Measurements from ENCODE around the gene ABCA13. TPM values are rescaled to one million over a fixed set of nuclear protein-coding genes. Genes with fewer than 3 reads are reported as not detected.

ABCA13 gene
- total RNA-seq, 3 donors from 2014 or later: 0.08 TPM; not detected in 1

- Mint-ChIP-seq H3K4me3 (no peak overlapping the region), H3K27me3 (ENCODE audit: low read depth) (no peaks in the 10 kb centered on the region), H3K4me1 (ENCODE audit: low read depth) (no peaks in the 10 kb centered on the region), H3K36me3 (ENCODE audit: insufficient read depth) (no peaks in the 10 kb centered on the region), H3K9me3 (no peaks in the 10 kb centered on the region)
- ATAC-seq (no peak), DNase-seq (no peak)
Measured at GRCh38 chr7:48416327-48416908, 245.2 kb downstream of the ABCA13 start.

- Mint-ChIP-seq H3K27me3 (ENCODE audit: low read depth) (no peaks in the 10 kb centered on the region), H3K36me3 (ENCODE audit: insufficient read depth) (no peaks in the 10 kb centered on the region), H3K4me3 (no peak overlapping the region), H3K4me1 (ENCODE audit: low read depth) (no peaks in the 10 kb centered on the region), H3K9me3 (no peaks in the 10 kb centered on the region)
- ATAC-seq (no peak), DNase-seq (no peak)
Measured at GRCh38 chr7:48419401-48419800, 248.1 kb downstream of the ABCA13 start.

- Mint-ChIP-seq H3K27me3 (ENCODE audit: low read depth) (no peaks in the 10 kb centered on the region), H3K9me3 (no peaks in the 10 kb centered on the region), H3K4me3 (no peak overlapping the region), H3K36me3 (ENCODE audit: insufficient read depth) (no peaks in the 10 kb centered on the region), H3K4me1 (ENCODE audit: low read depth) (no peaks in the 10 kb centered on the region)
- DNase-seq: no peak
- no peak for ATAC-seq
Measured at GRCh38 chr7:48420206-48420605, 248.9 kb downstream of the ABCA13 start.

GRCh38 chr7:48421357-48421756, 250.1 kb downstream of the ABCA13 start:
- H3K4me1 Mint-ChIP-seq (ENCODE audit: low read depth): no peaks in the 10 kb centered on the region
- no peaks in the 10 kb centered on the region for H3K27me3 Mint-ChIP-seq (ENCODE audit: low read depth)
- H3K9me3 Mint-ChIP-seq: no peaks in the 10 kb centered on the region
- DNase-seq: no peak
- H3K36me3 Mint-ChIP-seq (ENCODE audit: insufficient read depth): no peaks in the 10 kb centered on the region
- no peak overlapping the region for H3K4me3 Mint-ChIP-seq
- no peak for ATAC-seq

GRCh38 chr7:48424731-48425130, 253.5 kb downstream of the ABCA13 start:
- H3K36me3 Mint-ChIP-seq (ENCODE audit: insufficient read depth): no peaks in the 10 kb centered on the region
- no peaks in the 10 kb centered on the region for H3K27me3 Mint-ChIP-seq (ENCODE audit: low read depth)
- DNase-seq: no peak
- no peaks in the 10 kb centered on the region for H3K9me3 Mint-ChIP-seq
- no peak overlapping the region for H3K4me3 Mint-ChIP-seq
- ATAC-seq: no peak
- H3K4me1 Mint-ChIP-seq (ENCODE audit: low read depth): no peaks in the 10 kb centered on the region

- H3K27me3 Mint-ChIP-seq (ENCODE audit: low read depth): no peaks in the 10 kb centered on the region
- H3K9me3 Mint-ChIP-seq: no peaks in the 10 kb centered on the region
- no peak for ATAC-seq
- H3K36me3 Mint-ChIP-seq (ENCODE audit: insufficient read depth): no peaks in the 10 kb centered on the region
- no peak for DNase-seq
- no peaks in the 10 kb centered on the region for H3K4me1 Mint-ChIP-seq (ENCODE audit: low read depth)
- no peak overlapping the region for H3K4me3 Mint-ChIP-seq
Measured at GRCh38 chr7:48426331-48426965, 255.2 kb downstream of the ABCA13 start.

GRCh38 chr7:48426966-48427555, 255.8 kb downstream of the ABCA13 start:
- no peak for DNase-seq
- Mint-ChIP-seq H3K4me3 (no peak overlapping the region), H3K36me3 (ENCODE audit: insufficient read depth) (no peaks in the 10 kb centered on the region), H3K4me1 (ENCODE audit: low read depth) (no peaks in the 10 kb centered on the region), H3K9me3 (no peaks in the 10 kb centered on the region), H3K27me3 (ENCODE audit: low read depth) (no peaks in the 10 kb centered on the region)
- no peak for ATAC-seq

GRCh38 chr7:48427671-48428070, 256.4 kb downstream of the ABCA13 start:
- Mint-ChIP-seq H3K36me3 (ENCODE audit: insufficient read depth) (no peaks in the 10 kb centered on the region), H3K9me3 (no peaks in the 10 kb centered on the region), H3K27me3 (ENCODE audit: low read depth) (no peaks in the 10 kb centered on the region), H3K4me1 (ENCODE audit: low read depth) (no peaks in the 10 kb centered on the region), H3K4me3 (no peak overlapping the region)
- ATAC-seq (no peak), DNase-seq (no peak)

GRCh38 chr7:48428091-48428684, 256.9 kb downstream of the ABCA13 start:
- Mint-ChIP-seq H3K27me3 (ENCODE audit: low read depth) (no peaks in the 10 kb centered on the region), H3K36me3 (ENCODE audit: insufficient read depth) (no peaks in the 10 kb centered on the region), H3K4me3 (no peak overlapping the region), H3K4me1 (ENCODE audit: low read depth) (no peaks in the 10 kb centered on the region), H3K9me3 (no peaks in the 10 kb centered on the region)
- ATAC-seq: no peak
- DNase-seq: no peak

GRCh38 chr7:48429117-48429516, 257.9 kb downstream of the ABCA13 start:
- DNase-seq (no peak), ATAC-seq (no peak)
- H3K36me3 Mint-ChIP-seq (ENCODE audit: insufficient read depth): no peaks in the 10 kb centered on the region
- no peak overlapping the region for H3K4me3 Mint-ChIP-seq
- peaks cover 7% of the 10 kb centered on the region for H3K9me3 Mint-ChIP-seq
- H3K27me3 Mint-ChIP-seq (ENCODE audit: low read depth): no peaks in the 10 kb centered on the region
- H3K4me1 Mint-ChIP-seq (ENCODE audit: low read depth): no peaks in the 10 kb centered on the region

GRCh38 chr7:48438206-48438605, 266.9 kb downstream of the ABCA13 start:
- no peaks in the 10 kb centered on the region for H3K27me3 Mint-ChIP-seq (ENCODE audit: low read depth)
- H3K4me3 Mint-ChIP-seq: no peak overlapping the region
- ATAC-seq: no peak
- no peaks in the 10 kb centered on the region for H3K36me3 Mint-ChIP-seq (ENCODE audit: insufficient read depth)
- no peaks in the 10 kb centered on the region for H3K4me1 Mint-ChIP-seq (ENCODE audit: low read depth)
- DNase-seq: no peak
- peaks cover 8% of the 10 kb centered on the region for H3K9me3 Mint-ChIP-seq

- Mint-ChIP-seq H3K9me3 (peaks cover 17% of the 10 kb centered on the region), H3K4me1 (ENCODE audit: low read depth) (no peaks in the 10 kb centered on the region), H3K27me3 (ENCODE audit: low read depth) (no peaks in the 10 kb centered on the region), H3K4me3 (no peak overlapping the region), H3K36me3 (ENCODE audit: insufficient read depth) (no peaks in the 10 kb centered on the region)
- ATAC-seq (no peak), DNase-seq (no peak)
Measured at GRCh38 chr7:48441848-48442492, 270.7 kb downstream of the ABCA13 start.

GRCh38 chr7:48443051-48443450, 271.8 kb downstream of the ABCA13 start:
- no peak for ATAC-seq
- no peaks in the 10 kb centered on the region for H3K27me3 Mint-ChIP-seq (ENCODE audit: low read depth)
- no peak overlapping the region for H3K4me3 Mint-ChIP-seq
- no peaks in the 10 kb centered on the region for H3K4me1 Mint-ChIP-seq (ENCODE audit: low read depth)
- no peak for DNase-seq
- peaks cover 17% of the 10 kb centered on the region for H3K9me3 Mint-ChIP-seq
- H3K36me3 Mint-ChIP-seq (ENCODE audit: insufficient read depth): no peaks in the 10 kb centered on the region

- Mint-ChIP-seq H3K27me3 (ENCODE audit: low read depth) (no peaks in the 10 kb centered on the region), H3K36me3 (ENCODE audit: insufficient read depth) (no peaks in the 10 kb centered on the region), H3K4me1 (ENCODE audit: low read depth) (no peaks in the 10 kb centered on the region), H3K4me3 (no peak overlapping the region), H3K9me3 (peaks cover 17% of the 10 kb centered on the region)
- ATAC-seq (no peak), DNase-seq (no peak)
Measured at GRCh38 chr7:48446721-48447120, 275.5 kb downstream of the ABCA13 start.
